Fibroblast of lung (primary cell): ENCODE data around the gene AGL. TPM values are rescaled to one million over a fixed set of nuclear protein-coding genes. Genes with fewer than 3 reads are reported as not detected.

Experiments used
- DNase-seq, 2 donors: peaks; one replicate each; pipeline versions ENCODE4 v3.0.0 to v3.0.0-alpha.2; 2010; ENCODE audit warnings: low read depth in 2 of 2
- H2AFZ ChIP-seq: 2 replicates; pipeline ENCODE4 v1.5.1; 2012; ENCODE audit warnings: low read length, control low read depth, inconsistent platforms
- H3K27ac ChIP-seq: 2 replicates; pipeline ENCODE4 v1.5.1; 2011; ENCODE audit warnings: low read length, control low read depth; ENCODE audit not compliant: insufficient read depth
- H3K27me3 ChIP-seq: 2 replicates; pipeline ENCODE4 v1.5.1; 2011; ENCODE audit warnings: mild to moderate bottlenecking, low read length; ENCODE audit not compliant: control insufficient read depth, insufficient read depth
- H3K36me3 ChIP-seq: 2 replicates; pipeline ENCODE4 v1.5.1; 2011; ENCODE audit warnings: low read length; ENCODE audit not compliant: control insufficient read depth, insufficient read depth
- H3K4me1 ChIP-seq: 2 replicates; pipeline ENCODE4 v1.5.1; 2011; ENCODE audit warnings: low read length; ENCODE audit not compliant: control insufficient read depth, insufficient read depth; ENCODE audit errors: extremely low read depth
- H3K4me2 ChIP-seq: 2 replicates; pipeline ENCODE4 v1.5.1; 2011; ENCODE audit warnings: low read length, control low read depth; ENCODE audit not compliant: insufficient read depth; ENCODE audit errors: extremely low read depth
- H3K4me3 ChIP-seq, 4 experiments: fragments of 200-600 bp in 1 of 4; sonication (generic) in 1 of 4; replicated peaks in 1 of 4; 2 replicates each; pipeline ENCODE4 v1.5.1; 2011 to 2016; ENCODE audit warnings: low read length in 4 of 4, low read depth in 3 of 4, mild to moderate bottlenecking in 3 of 4, control low read depth in 2 of 4, inconsistent platforms in 1 of 4, mixed read lengths in 1 of 4; ENCODE audit not compliant: insufficient read depth in 1 of 4; ENCODE audit errors: control extremely low read depth in 1 of 4
- H3K79me2 ChIP-seq: 2 replicates; pipeline ENCODE4 v1.5.1; 2012; ENCODE audit warnings: mild to moderate bottlenecking, low read length, inconsistent platforms; ENCODE audit not compliant: control insufficient read depth, insufficient read depth
- H3K9ac ChIP-seq: 2 replicates; pipeline ENCODE4 v1.5.1; 2011; ENCODE audit warnings: mild to moderate bottlenecking, low read length, control low read depth; ENCODE audit not compliant: insufficient read depth
- H3K9me3 ChIP-seq: 2 replicates; pipeline ENCODE4 v1.5.1; 2012; ENCODE audit warnings: low read depth, low read length; ENCODE audit not compliant: control insufficient read depth, insufficient read depth
- H4K20me1 ChIP-seq: 2 replicates; pipeline ENCODE4 v1.5.1; 2011; ENCODE audit warnings: low read length; ENCODE audit not compliant: control insufficient read depth, insufficient read depth; ENCODE audit errors: extremely low read depth
- EZH2 ChIP-seq: IDR thresholded peaks from 2 replicates; pipeline ENCODE4 v1.5.1; 2012; ENCODE audit warnings: low read length, control low read depth, mild to moderate bottlenecking; ENCODE audit errors: missing control alignments
- polyA plus RNA-seq, 2 donors: library from polyadenylated mRNA; depleted of rRNA in 1 of 2; stranded (reverse) in 1 of 2; unstranded in 1 of 2; fragments of >200 nt; gene quantifications; 2 replicates each; pipeline ENCODE4 v1.2.1, GENCODE V29; 2011 to 2012; ENCODE audit warnings: missing spikeins in 1 of 2
- total RNA-seq: library from RNA; depleted of rRNA; stranded (reverse); fragments of >200 nt; gene quantifications from 2 replicates; pipeline ENCODE4 v1.2.1, GENCODE V29; 2014
- TF ChIP-seq, protein P1 (sequence below), 2 donors: IDR thresholded peaks in 1 of 2; conservative IDR thresholded peaks in 1 of 2; 1 replicate in 1 of 2; 2 replicates in 1 of 2; pipeline ENCODE4 v1.5.1; 2011 to 2012; ENCODE audit warnings: low read length in 2 of 2, control low read depth in 1 of 2, inconsistent platforms in 1 of 2, low read depth in 1 of 2, mild to moderate bottlenecking in 1 of 2

Gene AGL
- total and polyA plus RNA-seq, 2 donors (not counting 1 experiment from before 2014, with no cell fraction given): 8.3 to 12.6 TPM

GRCh38 chr1:99963041-99963795 is 113.1 kb downstream of the AGL start:
- no peaks in the 10 kb centered on the region for H3K9me3 ChIP-seq
- no peak overlapping the region for H3K4me3 ChIP-seq
- H3K4me1 ChIP-seq: no peaks in the 10 kb centered on the region
- TF ChIP-seq, protein P1, sequence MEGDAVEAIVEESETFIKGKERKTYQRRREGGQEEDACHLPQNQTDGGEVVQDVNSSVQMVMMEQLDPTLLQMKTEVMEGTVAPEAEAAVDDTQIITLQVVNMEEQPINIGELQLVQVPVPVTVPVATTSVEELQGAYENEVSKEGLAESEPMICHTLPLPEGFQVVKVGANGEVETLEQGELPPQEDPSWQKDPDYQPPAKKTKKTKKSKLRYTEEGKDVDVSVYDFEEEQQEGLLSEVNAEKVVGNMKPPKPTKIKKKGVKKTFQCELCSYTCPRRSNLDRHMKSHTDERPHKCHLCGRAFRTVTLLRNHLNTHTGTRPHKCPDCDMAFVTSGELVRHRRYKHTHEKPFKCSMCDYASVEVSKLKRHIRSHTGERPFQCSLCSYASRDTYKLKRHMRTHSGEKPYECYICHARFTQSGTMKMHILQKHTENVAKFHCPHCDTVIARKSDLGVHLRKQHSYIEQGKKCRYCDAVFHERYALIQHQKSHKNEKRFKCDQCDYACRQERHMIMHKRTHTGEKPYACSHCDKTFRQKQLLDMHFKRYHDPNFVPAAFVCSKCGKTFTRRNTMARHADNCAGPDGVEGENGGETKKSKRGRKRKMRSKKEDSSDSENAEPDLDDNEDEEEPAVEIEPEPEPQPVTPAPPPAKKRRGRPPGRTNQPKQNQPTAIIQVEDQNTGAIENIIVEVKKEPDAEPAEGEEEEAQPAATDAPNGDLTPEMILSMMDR (conservative IDR thresholded peaks at IDR 0.05 in 1 of 2, IDR thresholded peaks at IDR 0.05 in 1 of 2; ENCODE audit: low read depth in 1 of 2, low read length in 2 of 2): no peak
- TF ChIP-seq EZH2: no peak
- H3K27ac ChIP-seq: no peak overlapping the region
- DNase-seq: peak; percentile 38 to 68
- H4K20me1 ChIP-seq: no peaks in the 10 kb centered on the region
- no peaks in the 10 kb centered on the region for H3K79me2 ChIP-seq
- no peaks in the 10 kb centered on the region for H3K36me3 ChIP-seq
- no peak overlapping the region for H2AFZ ChIP-seq
- H3K9ac ChIP-seq: no peak overlapping the region
- no peaks in the 10 kb centered on the region for H3K27me3 ChIP-seq
- H3K4me2 ChIP-seq: no peak overlapping the region

- Histone ChIP-seq H2AFZ (no peak overlapping the region), H3K27me3 (no peaks in the 10 kb centered on the region), H3K36me3 (no peaks in the 10 kb centered on the region), H3K9ac (no peak overlapping the region), H3K27ac (no peak overlapping the region), H4K20me1 (no peaks in the 10 kb centered on the region), H3K9me3 (no peaks in the 10 kb centered on the region), H3K4me3 (no peak overlapping the region), H3K4me1 (no peaks in the 10 kb centered on the region), H3K4me2 (no peak overlapping the region), H3K79me2 (no peaks in the 10 kb centered on the region)
- no peak for DNase-seq
- TF ChIP-seq EZH2: no peak
- TF ChIP-seq, protein P1 (conservative IDR thresholded peaks at IDR 0.05 in 1 of 2, IDR thresholded peaks at IDR 0.05 in 1 of 2; ENCODE audit: low read depth in 1 of 2, low read length in 2 of 2): no peak
Measured at GRCh38 chr1:99964806-99965205, 114.6 kb downstream of the AGL start.

- no peak overlapping the region for H3K9ac ChIP-seq
- no peak overlapping the region for H3K27ac ChIP-seq
- peaks cover 8% of the 10 kb centered on the region for H3K79me2 ChIP-seq
- no peak overlapping the region for H3K4me2 ChIP-seq
- H3K9me3 ChIP-seq: no peaks in the 10 kb centered on the region
- H2AFZ ChIP-seq: no peak overlapping the region
- H3K4me1 ChIP-seq: peaks cover under 1% of the 10 kb centered on the region
- no peaks in the 10 kb centered on the region for H3K27me3 ChIP-seq
- no peaks in the 10 kb centered on the region for H3K36me3 ChIP-seq
- H4K20me1 ChIP-seq: no peaks in the 10 kb centered on the region
- DNase-seq: no peak
- TF ChIP-seq EZH2: no peak
- TF ChIP-seq, protein P1 (conservative IDR thresholded peaks at IDR 0.05 in 1 of 2, IDR thresholded peaks at IDR 0.05 in 1 of 2; ENCODE audit: low read depth in 1 of 2, low read length in 2 of 2): no peak
- H3K4me3 ChIP-seq: no peak overlapping the region
Measured at GRCh38 chr1:99965646-99966375, 115.7 kb downstream of the AGL start.
